GM13976 (cell line): ENCODE data around the gene DNER.
"Not testable (repeated sequence)": the region's sequence is repeated elsewhere in the genome, so short reads cannot be mapped to it uniquely, and the experiment has no call there.

Experiments
- DNase-seq: peaks from one replicate; pipeline ENCODE4 v3.0.0; 2012; ENCODE audit warnings: low spot score
- in situ Hi-C: fragments of 300-500 bp; cut with MboI; formaldehyde crosslinking; loops from one replicate; pipeline ENCODE4 v1.12.0; 2022; ENCODE audit warnings: low sequenced_read_pairs, mixed read lengths, inconsistent platforms; ENCODE audit not compliant: unreplicated experiment
- TF ChIP-seq, protein P1 (sequence below): IDR thresholded peaks from 2 replicates; pipeline ENCODE4 v1.5.1; 2012; ENCODE audit warnings: borderline replicate concordance, mild to moderate bottlenecking; ENCODE audit not compliant: insufficient read depth; ENCODE audit errors: extremely low read depth, missing control alignments, control extremely low read depth

DNER gene

DNA sequence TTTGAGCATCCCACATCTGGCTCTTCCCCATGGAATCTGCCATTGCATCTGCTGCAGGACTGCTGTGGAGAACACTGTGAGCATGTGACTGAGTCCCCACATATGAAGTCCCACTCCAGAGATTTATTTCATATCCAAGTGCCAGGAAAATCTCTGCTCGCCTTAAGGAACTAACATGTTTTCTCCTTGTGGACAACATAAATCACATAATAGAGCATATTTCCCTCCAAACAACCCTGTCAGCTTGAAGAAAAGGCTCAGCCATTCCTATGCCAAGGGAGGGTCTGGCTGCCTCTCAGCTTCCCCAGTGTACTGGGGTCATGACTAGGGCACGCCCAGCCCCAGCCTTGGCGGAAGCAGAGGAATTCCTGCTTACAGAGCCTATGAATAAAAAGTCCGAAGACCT, 193.7 kb downstream of the DNER start:
- in situ Hi-C loops, result no loop called here
- no peak for DNase-seq
- TF ChIP-seq, protein P1, sequence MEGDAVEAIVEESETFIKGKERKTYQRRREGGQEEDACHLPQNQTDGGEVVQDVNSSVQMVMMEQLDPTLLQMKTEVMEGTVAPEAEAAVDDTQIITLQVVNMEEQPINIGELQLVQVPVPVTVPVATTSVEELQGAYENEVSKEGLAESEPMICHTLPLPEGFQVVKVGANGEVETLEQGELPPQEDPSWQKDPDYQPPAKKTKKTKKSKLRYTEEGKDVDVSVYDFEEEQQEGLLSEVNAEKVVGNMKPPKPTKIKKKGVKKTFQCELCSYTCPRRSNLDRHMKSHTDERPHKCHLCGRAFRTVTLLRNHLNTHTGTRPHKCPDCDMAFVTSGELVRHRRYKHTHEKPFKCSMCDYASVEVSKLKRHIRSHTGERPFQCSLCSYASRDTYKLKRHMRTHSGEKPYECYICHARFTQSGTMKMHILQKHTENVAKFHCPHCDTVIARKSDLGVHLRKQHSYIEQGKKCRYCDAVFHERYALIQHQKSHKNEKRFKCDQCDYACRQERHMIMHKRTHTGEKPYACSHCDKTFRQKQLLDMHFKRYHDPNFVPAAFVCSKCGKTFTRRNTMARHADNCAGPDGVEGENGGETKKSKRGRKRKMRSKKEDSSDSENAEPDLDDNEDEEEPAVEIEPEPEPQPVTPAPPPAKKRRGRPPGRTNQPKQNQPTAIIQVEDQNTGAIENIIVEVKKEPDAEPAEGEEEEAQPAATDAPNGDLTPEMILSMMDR, result no peak

DNA sequence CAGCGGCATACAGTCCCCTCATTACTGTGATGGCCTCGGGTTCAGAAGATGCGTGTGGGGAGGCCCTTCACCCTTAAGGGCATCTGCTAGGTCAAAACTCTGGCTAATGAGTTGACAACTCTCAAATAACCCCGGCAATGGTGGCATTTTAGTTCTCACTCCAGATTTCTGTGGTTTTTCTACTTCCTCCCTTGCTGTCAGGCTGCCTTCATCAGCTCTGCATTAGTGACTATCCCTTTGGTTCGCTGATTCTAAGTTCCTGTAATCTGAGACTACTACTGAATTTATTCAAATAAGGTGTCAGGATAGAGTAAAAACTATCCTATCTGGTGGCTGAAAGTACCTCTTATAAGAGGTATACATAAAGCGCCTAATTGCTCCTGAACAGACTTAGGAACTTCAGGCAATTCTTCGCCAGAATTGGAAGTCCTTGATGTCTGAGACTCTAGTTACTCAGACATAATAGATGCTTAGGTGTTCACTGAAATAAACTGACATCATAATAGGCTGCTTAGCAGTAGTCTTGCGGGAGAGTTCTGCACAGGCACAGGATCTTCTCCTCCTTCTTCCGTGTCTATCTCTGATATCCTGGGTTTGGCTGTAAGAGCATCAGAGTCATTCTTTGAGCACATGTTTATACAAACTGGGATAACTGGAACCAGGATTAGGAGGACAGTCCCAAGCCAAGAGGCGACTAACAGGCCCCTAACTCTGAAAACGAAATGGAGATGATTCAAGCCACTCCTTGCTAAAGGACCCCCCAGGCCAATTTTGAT, 194.5 kb downstream of the DNER start:
- DNase-seq, result no peak
- TF ChIP-seq, protein P1, result no peak
- in situ Hi-C loops, result no loop called here

DNA sequence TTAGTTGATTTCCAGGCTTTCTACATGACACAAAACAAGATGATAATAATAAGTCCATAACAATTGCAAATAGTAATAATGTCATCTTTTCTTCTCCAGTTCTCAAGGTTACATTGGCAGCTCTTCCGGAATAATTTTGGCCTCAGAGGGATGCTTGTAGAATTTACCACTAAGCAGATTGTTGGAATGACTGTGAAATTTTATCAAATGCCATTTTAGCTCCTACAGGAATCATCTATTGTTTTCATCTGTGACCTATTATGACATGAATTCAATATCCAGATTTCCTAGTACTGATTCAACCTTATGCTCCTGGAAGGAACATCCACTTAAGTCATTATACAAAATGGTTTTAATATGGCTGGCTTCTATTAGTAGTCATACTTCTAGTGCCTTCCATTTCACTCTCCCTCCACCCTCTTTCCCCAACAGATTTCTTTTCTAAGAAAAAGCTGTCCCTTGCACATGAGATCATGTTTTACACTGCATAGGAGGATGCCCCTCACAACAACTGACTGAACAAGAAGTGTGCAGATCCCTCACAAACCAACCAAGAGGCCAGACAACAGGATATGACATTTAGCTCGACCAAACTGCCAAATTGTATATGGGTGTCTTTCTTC, 200.0 kb downstream of the DNER start:
- TF ChIP-seq, protein P1, result no peak
- no peak for DNase-seq
- in situ Hi-C loops, result no loop called here

DNA sequence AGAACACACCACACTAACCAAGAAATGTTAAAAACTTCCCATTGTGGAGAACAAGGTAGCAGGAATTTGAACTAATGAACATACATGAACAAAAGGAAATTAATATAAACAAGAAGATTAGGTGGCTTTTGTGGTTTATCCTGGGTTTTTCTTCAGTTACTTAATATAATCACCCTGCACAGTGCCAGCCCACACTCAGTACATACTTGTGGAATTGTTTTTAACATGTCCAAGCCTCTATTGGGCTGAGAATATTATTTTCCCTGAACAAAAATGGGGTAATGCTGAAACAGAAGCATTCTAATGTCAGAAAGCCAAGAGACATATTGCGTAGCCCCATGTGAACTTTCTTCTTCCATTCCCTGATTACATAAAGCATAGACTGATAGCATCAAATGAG, 202.8 kb downstream of the DNER start:
- DNase-seq, result no peak
- TF ChIP-seq, protein P1, result no peak
- in situ Hi-C loops, result no loop called here

DNA sequence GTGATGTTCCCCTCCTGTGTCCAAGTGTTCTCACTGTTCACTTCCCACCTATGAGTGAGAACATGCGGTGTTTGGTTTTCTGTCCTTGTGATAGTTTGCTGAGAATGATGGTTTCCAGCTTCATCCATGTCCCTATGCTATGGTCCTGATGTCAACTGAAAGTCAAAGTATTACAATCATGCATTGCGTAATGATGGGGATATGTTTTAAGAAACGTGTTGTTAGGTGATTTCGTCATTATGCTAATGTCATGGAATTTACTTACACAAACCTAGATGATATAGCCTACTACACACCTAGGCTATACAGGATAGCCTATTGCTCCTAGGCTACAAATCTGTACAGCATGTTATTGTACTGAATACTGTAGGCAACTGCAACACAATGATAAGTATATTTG, 207.7 kb downstream of the DNER start:
- DNase-seq, in situ Hi-C loops: not testable (repeated sequence)

DNA sequence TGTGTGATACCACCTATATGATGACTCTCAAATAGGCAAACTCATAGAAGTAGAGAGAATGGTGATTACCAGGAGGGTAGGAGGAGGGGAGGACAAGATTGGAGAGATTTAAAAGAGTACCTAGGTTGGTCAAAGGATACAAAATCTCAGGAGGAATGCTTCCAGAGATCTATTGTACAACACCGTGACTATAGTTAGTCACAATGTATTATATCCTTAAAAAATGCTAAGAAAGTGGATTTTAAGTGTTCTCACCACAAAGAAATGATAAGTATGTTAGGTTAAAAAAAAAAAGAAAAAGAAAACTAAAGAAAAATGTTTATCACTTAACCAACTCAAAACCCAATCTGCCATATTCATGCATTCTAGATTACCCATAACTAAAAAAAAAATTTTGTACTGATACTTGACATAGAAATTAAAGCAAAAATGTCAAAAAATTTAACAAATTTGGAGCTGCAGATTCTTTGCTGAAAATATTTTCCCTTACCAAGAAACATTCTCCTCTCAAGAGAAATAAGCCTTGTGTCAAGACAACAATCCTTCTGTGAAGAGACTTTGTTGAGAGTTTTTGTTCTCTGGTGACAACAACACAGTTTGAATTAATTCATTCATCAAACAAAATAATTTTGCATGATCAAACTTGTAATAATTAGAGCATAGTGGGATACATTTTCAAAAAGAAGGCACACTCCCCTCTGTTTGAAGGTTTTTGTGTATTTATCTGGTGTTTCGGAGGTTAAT, 213.1 kb downstream of the DNER start:
- no peak for DNase-seq
- TF ChIP-seq, protein P1, result no peak
- in situ Hi-C loops, result no loop called here

DNA sequence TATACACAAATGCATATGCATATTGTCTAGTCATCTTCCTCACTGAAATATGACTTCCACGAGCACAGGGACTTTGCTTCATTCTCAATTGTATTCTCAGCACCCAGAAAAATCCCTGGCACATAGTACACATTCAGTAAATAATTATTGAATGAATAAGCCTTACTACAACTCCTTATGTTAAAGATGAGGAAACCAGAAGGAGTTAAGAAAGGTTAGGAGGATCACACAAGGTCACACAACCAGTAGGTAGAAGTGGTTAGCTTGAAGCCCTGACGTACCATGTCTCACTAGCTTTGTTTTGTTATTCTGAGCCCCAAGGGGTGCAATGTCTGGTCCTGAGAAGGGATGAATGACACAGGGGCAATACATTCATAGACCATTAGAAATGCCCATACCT, 222.3 kb downstream of the DNER start:
- TF ChIP-seq, protein P1, result no peak
- in situ Hi-C loops, result no loop called here
- no peak for DNase-seq
